Natural killer cell treated with Interleukin-12 subunit alpha and Interleukin-12 subunit beta and Interleukin-15 and Interleukin-18, amount 100 ng/mL, for 72 hours (primary cell): ENCODE measurements around the gene KLK6. TPM values are rescaled to one million over a fixed set of nuclear protein-coding genes. Genes with fewer than 3 reads are reported as not detected.
A peak's percentile ranks its signal among the peaks of the same experiment; 100 is the strongest.

ENCODE experiments used
- ATAC-seq, 2 donors: fragments of 150-1000 bp; cut with Tn5 transposase in 1 of 2; sonication (Bioruptor Pico), chemical (Tn5 transposase) in 1 of 2; 2 replicates each; pipeline ENCODE4 v1.10.0; 2021
- DNase-seq: peaks from one replicate; pipeline ENCODE4 v3.0.0; 2022; ENCODE audit warnings: low spot score
- H3K27ac Mint-ChIP-seq, 2 donors: 1 replicate in 1 of 2; 2 replicates in 1 of 2; pipeline ENCODE4 v1.8.0; 2022; ENCODE audit warnings: mixed read lengths in 2 of 2, mild to moderate bottlenecking in 1 of 2, moderate library complexity in 1 of 2
- H3K27me3 Mint-ChIP-seq, 2 donors: 1 replicate in 1 of 2; 2 replicates in 1 of 2; pipeline ENCODE4 v1.8.0; 2022; ENCODE audit warnings: mixed read lengths in 2 of 2
- H3K36me3 Mint-ChIP-seq: one replicate; pipeline ENCODE4 v1.8.0; 2022; ENCODE audit warnings: mixed read lengths
- H3K4me1 Mint-ChIP-seq, 2 donors: 1 replicate in 1 of 2; 2 replicates in 1 of 2; pipeline ENCODE4 v1.8.0; 2022; ENCODE audit warnings: low read depth in 2 of 2, mixed read lengths in 2 of 2, mild to moderate bottlenecking in 1 of 2
- H3K4me3 Mint-ChIP-seq: one replicate; pipeline ENCODE4 v1.8.0; 2022; ENCODE audit warnings: mixed read lengths
- H3K9me3 Mint-ChIP-seq: 2 replicates; pipeline ENCODE4 v1.8.0; 2022; ENCODE audit warnings: mixed read lengths
- total RNA-seq, 2 donors: library from RNA; stranded (reverse); gene quantifications; one replicate each; pipeline ENCODE4 v1.2.3, GENCODE V29; 2022

KLK6 gene
- total RNA-seq, 2 donors from 2014 or later = not detected

DNA sequence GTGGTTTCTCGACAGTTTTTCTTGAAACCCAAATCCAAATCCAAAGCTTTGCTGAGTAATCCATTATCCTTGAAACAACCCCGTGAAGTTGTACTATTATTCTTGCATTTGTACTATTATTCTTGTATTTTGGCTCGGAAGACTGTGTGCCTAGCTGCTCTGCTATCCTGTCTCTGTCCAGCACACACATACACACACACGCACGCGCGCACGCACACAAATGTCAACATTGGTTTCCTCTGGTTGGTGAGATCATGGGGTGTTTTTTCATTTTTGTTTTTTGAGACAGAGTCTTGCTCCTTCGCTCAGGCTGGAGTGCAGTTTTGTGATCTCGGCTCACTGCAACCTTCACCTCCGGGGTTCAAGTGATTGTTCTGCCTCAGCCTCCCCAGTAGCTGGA is 43.2 kb downstream of the KLK6 start:
- no peaks in the 10 kb centered on the region for H3K9me3 Mint-ChIP-seq
- no peak overlapping the region for H3K27ac Mint-ChIP-seq
- peaks cover 30 to 42% of the 10 kb centered on the region in 2 donors for H3K27me3 Mint-ChIP-seq
- DNase-seq (no peak), ATAC-seq (no peak)
- H3K4me1 Mint-ChIP-seq = peaks cover 9 to 17% of the 10 kb centered on the region in 2 donors
- no peaks in the 10 kb centered on the region for H3K36me3 Mint-ChIP-seq
- H3K4me3 Mint-ChIP-seq = no peak overlapping the region

- no peak for DNase-seq
- peaks cover 27 to 39% of the 10 kb centered on the region in 2 donors for H3K27me3 Mint-ChIP-seq
- no peaks in the 10 kb centered on the region for H3K36me3 Mint-ChIP-seq
- no peak overlapping the region for H3K4me3 Mint-ChIP-seq
- peaks cover 9 to 13% of the 10 kb centered on the region in 2 donors for H3K4me1 Mint-ChIP-seq
- no peaks in the 10 kb centered on the region for H3K9me3 Mint-ChIP-seq
- ATAC-seq = no peak
- H3K27ac Mint-ChIP-seq = no peak overlapping the region
These were observed 43.7 kb downstream of the KLK6 start for GRCh38 chr19:50925734-50926133.

- H3K27me3 Mint-ChIP-seq = peaks cover 24 to 39% of the 10 kb centered on the region in 2 donors
- no peak for DNase-seq
These were observed 44.8 kb downstream of the KLK6 start for GRCh38 chr19:50924586-50924985.

DNA sequence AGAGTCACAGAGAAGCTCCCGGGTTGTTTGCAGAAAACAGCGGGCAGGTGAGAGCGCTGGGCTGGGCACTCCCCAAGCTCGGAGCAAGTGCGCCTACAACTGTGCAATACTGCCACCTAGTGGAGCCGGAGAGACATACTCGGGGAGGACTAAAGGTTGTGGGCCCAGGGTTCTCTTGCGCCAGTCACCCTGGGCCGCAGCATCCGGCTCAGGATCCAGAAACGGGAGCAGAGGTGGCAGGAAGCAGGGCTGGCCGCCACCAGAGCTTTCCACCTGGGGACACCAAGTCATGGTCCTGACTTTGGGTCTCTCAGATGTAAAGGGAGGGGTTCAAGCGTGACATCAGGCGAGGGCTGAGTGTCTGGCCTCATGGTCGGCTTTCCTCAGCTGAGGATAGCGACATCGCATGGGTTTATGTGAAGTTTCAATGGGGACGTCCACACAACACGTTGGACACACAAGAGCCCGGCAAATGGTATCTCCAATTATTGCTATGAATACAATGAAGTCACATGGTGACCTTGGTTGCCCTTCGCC is 47.0 kb downstream of the KLK6 start:
- Mint-ChIP-seq H3K4me1 (peaks cover 9% of the 10 kb centered on the region in 2 donors), H3K9me3 (no peaks in the 10 kb centered on the region), H3K4me3 (no peak overlapping the region), H3K27me3 (peaks cover 27 to 36% of the 10 kb centered on the region in 2 donors), H3K36me3 (no peaks in the 10 kb centered on the region), H3K27ac (no peak overlapping the region)
- ATAC-seq (peak; percentile 93 to 94), DNase-seq (peak; percentile 83)

More at GRCh38 chr19:50924586-50924985, 44.8 kb downstream of the KLK6 start:
- Mint-ChIP-seq H3K4me1 (peaks cover 9% of the 10 kb centered on the region in 2 donors), H3K4me3 (no peak overlapping the region), H3K27ac (no peak overlapping the region), H3K9me3 (no peaks in the 10 kb centered on the region), H3K36me3 (no peaks in the 10 kb centered on the region)
- ATAC-seq = no peak

- no peaks in the 10 kb centered on the region for H3K9me3 Mint-ChIP-seq
- H3K27me3 Mint-ChIP-seq = peaks cover 30 to 34% of the 10 kb centered on the region in 2 donors
- peak in 1 of 2 donors; percentile 43 for ATAC-seq
- H3K36me3 Mint-ChIP-seq = no peaks in the 10 kb centered on the region
- H3K27ac Mint-ChIP-seq = no peak overlapping the region
- no peak for DNase-seq
- no peak overlapping the region for H3K4me3 Mint-ChIP-seq
- peaks cover 9% of the 10 kb centered on the region in 2 donors for H3K4me1 Mint-ChIP-seq
These were observed 47.7 kb downstream of the KLK6 start for GRCh38 chr19:50921426-50922316.

DNA sequence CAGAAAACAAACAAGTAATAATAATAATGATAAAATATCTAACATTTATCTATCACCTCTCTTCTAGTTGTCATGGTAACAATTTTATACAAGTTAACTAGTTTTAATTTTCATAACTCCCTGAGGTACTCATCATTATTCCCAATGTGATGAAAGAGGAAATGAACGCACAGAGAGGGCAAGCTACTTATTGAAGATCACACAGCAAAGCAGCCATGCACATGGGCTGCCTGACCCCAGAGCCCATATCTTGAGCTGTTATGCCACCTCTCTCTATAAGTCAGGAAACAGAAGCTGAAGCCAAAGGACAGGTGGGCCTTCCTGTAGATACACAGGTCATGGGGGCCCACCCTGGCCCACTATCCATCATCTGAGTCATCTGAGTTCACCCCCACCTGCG is 53.3 kb downstream of the KLK6 start:
- peaks cover 23 to 30% of the 10 kb centered on the region in 2 donors for H3K27me3 Mint-ChIP-seq
- H3K9me3 Mint-ChIP-seq = no peaks in the 10 kb centered on the region
- H3K36me3 Mint-ChIP-seq = no peaks in the 10 kb centered on the region

DNA sequence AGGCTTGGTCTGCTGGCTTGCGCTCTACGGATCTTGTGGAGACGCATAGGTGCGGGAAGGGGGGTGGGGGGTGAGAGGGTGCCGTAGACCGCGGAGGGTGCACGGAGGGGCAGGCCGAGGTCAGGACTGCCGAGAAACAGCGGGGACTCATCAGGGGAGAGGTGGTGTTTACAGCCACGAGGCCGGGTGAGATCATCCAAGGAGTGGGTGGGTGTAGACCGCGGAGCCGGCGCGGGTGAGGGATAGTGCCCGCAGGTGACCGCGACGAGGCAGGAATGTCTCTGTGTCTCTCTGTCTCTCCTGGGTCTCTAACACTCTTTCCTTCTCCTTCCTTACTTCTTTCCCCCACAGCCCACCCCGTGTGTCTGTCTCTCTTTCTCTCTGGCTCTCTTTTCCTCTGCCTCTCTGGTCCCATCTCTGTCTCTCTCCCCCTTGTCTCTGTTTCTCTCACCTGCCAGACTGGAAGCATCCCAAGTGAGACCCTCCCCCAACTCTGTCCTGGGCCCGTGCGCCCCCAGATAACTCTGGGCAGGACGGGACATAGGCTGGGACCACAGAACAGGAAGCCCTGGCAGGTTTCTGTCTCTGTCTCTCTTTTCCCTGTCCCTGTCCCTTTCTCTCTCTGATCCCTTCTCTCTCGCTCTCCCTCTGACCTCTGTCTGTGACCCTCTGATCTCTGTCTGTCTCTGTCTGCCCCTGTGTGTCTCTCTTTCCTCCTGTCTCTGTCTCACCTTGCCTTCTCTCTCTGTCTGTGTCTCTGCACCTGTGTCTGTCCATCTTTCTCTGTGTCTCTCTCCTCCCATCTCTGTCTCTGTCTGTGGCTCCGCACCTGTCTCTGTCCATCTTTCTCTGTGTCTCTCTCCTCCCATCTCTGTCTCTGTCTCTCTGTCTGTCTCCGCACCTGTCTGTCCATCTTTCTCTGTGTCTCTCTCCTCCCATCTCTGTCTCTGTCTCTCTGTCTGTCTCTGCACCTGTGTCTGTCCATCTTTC is 56.4 kb downstream of the KLK6 start:
- no peaks in the 10 kb centered on the region for H3K36me3 Mint-ChIP-seq
- no peak overlapping the region for H3K4me3 Mint-ChIP-seq
- peak; percentile 55 to 57 for ATAC-seq
- peaks cover 36 to 37% of the 10 kb centered on the region in 2 donors for H3K27me3 Mint-ChIP-seq
- no peaks in the 10 kb centered on the region for H3K9me3 Mint-ChIP-seq
- no peak overlapping the region for H3K27ac Mint-ChIP-seq
- H3K4me1 Mint-ChIP-seq = peaks cover 0 to 7% of the 10 kb centered on the region in 2 donors
- DNase-seq = no peak

More for the DNA sequence above, 53.3 kb downstream of the KLK6 start:
- ATAC-seq = no peak
- Mint-ChIP-seq H3K4me1 (no peaks in the 10 kb centered on the region), H3K4me3 (no peak overlapping the region), H3K27ac (no peak overlapping the region)
- DNase-seq = no peak

GRCh38 chr19:50912102-50912599 is 57.2 kb downstream of the KLK6 start:
- H3K27me3 Mint-ChIP-seq = peaks cover 40 to 44% of the 10 kb centered on the region in 2 donors
- H3K36me3 Mint-ChIP-seq = no peaks in the 10 kb centered on the region
- DNase-seq = no peak
- no peaks in the 10 kb centered on the region for H3K9me3 Mint-ChIP-seq
- peaks cover 0 to 8% of the 10 kb centered on the region in 2 donors for H3K4me1 Mint-ChIP-seq
- no peak overlapping the region for H3K27ac Mint-ChIP-seq
- no peak overlapping the region for H3K4me3 Mint-ChIP-seq
- ATAC-seq = no peak

GRCh38 chr19:50911206-50912101 is 57.9 kb downstream of the KLK6 start, which contains the start of gene KLK4:
TSS of gene KLK4 (minus strand) at chr19:50911395. CDS start at chr19:50910738, 657 bp downstream.
- no peaks in the 10 kb centered on the region for H3K9me3 Mint-ChIP-seq
- H3K4me1 Mint-ChIP-seq = peaks cover 0 to 8% of the 10 kb centered on the region in 2 donors
- DNase-seq (no peak), ATAC-seq (no peak)
- H3K4me3 Mint-ChIP-seq = no peak within 1 kb of the TSS
- peaks cover 41 to 48% of the 10 kb centered on the region in 2 donors for H3K27me3 Mint-ChIP-seq
- H3K27ac Mint-ChIP-seq = no peak within 1 kb of the TSS
- no peaks in the 10 kb centered on the region for H3K36me3 Mint-ChIP-seq

DNA sequence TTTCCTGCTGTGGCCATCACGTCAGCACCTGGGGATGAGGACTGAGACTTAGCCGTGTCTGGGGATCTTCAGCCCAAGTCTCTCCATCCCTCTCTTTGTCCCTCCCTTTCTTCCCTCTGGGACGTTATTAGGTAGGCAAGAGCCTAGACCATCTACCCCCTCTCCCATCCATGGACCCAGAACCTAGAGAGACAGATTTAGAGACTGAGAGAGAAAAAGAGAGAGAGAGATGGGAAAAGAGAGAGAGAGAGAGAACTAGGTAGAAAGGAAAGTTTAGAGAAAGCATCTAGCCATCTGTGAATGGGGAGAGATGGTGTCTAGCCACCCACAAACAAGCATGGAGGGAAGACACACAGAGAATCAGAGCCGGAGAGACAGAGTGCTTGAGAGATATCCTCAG is 58.7 kb downstream of the KLK6 start:
- H3K27ac Mint-ChIP-seq = no peak overlapping the region
- H3K9me3 Mint-ChIP-seq = no peaks in the 10 kb centered on the region

DNA sequence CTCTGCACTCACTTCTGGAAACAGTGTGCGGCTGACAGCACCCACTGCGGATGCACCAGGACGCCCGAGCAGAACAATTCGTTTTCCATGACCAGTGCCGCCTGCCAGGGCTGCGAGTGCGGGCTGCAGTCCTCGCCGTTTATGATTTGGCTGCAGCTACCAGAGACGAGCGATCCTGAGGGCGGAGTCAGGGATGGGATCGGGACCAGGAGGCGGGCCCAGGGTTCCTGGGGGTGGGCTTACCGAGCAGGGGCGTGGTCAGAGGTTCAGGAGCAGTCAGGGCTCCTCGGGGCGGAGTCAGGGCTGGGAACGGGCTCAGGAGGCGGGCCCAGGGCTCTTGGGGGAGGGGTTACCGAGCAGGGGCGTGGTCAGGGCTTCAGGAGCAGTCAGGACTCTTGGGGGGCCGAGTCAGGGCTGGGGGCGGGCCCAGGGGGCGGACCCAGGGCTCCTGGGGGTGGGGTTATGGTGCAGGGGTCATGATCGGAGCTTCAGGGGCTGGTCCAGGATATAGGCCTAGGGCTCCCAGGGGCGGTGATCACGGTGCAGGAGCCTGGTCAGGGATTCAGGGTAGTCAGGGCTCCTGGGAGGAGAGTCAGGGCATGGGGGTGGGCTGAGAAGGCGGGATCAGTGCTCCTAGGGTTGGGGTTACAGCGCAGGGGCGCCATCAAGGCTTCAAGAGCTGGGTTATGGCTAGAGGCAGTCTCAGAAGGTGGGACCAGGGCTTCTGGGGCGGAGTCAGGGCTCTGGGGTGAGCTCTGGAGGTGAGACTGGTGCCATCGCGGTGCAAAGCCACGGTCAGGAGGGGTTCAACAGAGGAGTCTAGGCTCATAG is 59.9 kb downstream of the KLK6 start:
- DNase-seq (no peak), ATAC-seq (peak; percentile 51 to 71)
- H3K4me1 Mint-ChIP-seq = peaks cover 0 to 8% of the 10 kb centered on the region in 2 donors
- no peaks in the 10 kb centered on the region for H3K36me3 Mint-ChIP-seq
- no peak overlapping the region for H3K27ac Mint-ChIP-seq
- no peaks in the 10 kb centered on the region for H3K9me3 Mint-ChIP-seq
- peaks cover 48 to 58% of the 10 kb centered on the region in 2 donors for H3K27me3 Mint-ChIP-seq
- H3K4me3 Mint-ChIP-seq = no peak overlapping the region

More for the DNA sequence above, 58.7 kb downstream of the KLK6 start:
- DNase-seq (no peak), ATAC-seq (no peak)
- H3K4me3 Mint-ChIP-seq = no peak overlapping the region
- H3K27me3 Mint-ChIP-seq = peaks cover 47 to 53% of the 10 kb centered on the region in 2 donors
- H3K4me1 Mint-ChIP-seq = peaks cover 0 to 8% of the 10 kb centered on the region in 2 donors
- no peaks in the 10 kb centered on the region for H3K36me3 Mint-ChIP-seq
